HG03159 (cell line): ENCODE data around the gene TOPBP1.
"Not testable (repeated sequence)": the region's sequence is repeated elsewhere in the genome, so short reads cannot be mapped to it uniquely, and the experiment has no call there.

Experiments used
- ATAC-seq: cut with Tn5 transposase; IDR thresholded peaks from one replicate; pipeline ENCODE4 v1.9.1; 2021; ENCODE audit warnings: mild to moderate bottlenecking, moderate library complexity; ENCODE audit not compliant: unreplicated experiment

Gene TOPBP1

DNA sequence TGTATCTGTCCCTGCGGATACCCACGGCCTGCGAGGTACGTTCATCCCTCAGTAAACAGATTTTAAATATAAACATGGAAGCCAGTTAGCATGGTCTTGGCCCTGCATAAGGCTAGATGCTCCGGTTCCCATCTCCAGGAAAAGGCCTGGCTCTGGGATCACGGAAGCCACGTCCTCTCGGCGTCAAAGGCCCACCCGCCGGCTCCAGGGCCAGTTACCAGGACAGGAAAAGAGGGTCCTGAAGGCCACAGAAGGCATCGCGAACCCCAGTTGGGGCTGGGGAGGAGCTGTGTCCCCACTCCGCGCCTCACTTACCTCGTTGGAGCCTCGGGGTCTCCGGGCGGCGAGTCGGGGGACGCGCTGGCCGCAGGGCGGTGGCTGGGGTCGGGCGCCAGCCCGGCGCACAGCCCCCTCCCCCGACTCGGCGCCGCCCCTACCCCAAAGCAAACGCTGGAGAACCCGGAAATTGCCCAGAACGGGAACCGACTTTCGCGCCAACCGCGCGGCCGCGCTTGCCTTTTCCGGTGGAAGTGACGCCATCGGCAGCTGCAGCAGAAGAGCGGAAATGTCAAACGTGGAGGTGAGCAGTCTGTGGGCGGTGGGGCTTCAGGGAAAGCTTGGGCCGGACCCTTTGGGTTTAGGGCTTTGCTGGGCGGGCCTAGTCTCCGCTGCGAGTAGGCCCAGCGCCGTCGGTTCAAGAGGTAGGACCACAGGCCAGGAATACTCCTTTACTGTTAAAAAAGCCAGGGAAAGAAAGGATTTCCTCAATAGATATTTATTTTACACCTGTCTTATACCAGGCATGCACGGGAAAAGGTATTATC lies at the start of gene TOPBP1:
TOPBP1 (minus strand) TSS at position 488 of the 824 bp plus-strand sequence. CDS start 814 bp downstream, outside the sequence.
- ATAC-seq, result peak; percentile 87

DNA sequence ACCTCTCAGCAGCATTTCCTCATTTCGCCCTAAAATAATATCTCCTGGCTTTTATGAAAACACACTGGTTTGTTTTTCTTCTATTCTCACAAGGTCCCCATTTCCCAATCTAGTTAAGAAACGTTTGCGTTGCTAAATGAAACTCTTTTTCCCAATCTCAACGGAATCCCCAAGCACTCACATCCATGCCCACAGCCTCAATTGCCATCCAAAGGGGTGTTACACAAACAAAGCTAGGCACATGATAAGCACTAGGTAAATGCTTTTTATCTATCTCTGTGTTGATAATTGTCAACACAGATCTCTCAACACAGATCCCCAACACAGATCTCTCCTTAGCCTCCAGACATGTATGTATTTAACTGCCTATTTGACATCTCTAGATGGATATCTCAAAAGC lies 49.3 kb upstream of the TOPBP1 start:
- no peak for ATAC-seq

DNA sequence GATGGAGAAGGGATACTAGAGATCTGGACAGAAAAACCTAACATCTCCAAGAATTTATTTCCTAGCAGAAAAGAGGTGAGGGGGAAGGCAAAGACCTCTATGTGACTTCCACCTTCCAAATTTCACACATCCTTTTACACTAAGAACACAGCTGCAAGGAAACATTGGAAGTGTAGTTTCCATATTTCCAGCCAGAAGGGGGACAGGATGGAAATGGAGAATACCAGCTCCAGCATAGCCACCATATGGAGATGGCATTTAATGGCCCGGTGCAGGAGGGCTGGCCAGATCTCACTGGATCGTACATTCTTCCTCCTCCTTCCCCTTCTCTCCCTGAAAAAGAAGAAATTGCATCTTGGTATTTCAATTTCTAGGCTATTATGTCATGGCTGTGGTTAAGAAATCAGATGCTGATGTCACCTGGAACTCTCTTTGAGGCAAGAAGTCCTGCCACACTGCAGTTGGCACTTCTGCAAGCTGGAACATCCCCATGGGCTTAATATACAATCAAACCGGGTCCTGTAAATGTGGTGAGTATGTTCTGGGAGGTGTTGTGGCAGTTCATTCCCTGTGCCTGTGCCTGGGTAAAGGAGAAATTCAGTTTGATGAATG lies 47.5 kb upstream of the TOPBP1 start:
- ATAC-seq, result no peak

DNA sequence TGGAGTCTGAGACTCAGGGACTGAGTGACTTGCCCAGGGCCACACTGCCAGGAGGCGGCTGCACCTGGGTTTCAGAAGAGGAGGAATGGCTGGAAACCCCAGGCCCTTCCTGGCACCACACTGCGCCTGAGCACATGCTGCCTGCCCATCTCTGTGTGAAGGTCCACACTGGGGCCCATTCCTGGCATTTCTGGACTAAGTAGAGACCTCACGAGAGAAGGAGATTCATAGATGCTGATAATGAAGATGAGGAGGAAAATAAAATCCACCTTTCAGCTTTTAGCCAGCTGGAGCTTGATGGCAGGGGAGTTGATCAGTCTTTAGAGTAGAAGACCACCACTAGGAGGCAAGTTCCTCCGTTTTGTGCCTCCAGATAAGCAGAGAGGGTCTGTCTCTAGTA lies 44.3 kb upstream of the TOPBP1 start:
- ATAC-seq, result no peak

DNA sequence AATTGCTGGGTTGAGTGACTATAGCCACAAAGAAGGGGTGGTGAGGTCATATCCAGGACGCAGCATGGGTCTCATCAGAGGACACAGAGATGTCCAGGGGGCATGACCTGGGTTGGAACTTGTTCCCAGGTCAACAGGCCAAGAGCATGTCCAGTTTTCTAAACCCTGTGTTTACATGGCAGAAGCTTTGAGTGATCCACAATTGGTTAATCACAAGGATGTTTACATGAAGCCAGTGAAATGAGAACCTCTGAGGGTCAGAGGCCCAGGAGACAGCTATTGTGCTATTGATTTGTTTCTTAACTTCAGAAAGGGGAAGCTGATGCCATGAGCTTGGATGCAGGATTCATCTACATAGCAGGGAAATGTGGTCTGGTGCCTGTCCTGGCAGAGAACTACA lies 42.2 kb upstream of the TOPBP1 start:
- ATAC-seq, result no peak

DNA sequence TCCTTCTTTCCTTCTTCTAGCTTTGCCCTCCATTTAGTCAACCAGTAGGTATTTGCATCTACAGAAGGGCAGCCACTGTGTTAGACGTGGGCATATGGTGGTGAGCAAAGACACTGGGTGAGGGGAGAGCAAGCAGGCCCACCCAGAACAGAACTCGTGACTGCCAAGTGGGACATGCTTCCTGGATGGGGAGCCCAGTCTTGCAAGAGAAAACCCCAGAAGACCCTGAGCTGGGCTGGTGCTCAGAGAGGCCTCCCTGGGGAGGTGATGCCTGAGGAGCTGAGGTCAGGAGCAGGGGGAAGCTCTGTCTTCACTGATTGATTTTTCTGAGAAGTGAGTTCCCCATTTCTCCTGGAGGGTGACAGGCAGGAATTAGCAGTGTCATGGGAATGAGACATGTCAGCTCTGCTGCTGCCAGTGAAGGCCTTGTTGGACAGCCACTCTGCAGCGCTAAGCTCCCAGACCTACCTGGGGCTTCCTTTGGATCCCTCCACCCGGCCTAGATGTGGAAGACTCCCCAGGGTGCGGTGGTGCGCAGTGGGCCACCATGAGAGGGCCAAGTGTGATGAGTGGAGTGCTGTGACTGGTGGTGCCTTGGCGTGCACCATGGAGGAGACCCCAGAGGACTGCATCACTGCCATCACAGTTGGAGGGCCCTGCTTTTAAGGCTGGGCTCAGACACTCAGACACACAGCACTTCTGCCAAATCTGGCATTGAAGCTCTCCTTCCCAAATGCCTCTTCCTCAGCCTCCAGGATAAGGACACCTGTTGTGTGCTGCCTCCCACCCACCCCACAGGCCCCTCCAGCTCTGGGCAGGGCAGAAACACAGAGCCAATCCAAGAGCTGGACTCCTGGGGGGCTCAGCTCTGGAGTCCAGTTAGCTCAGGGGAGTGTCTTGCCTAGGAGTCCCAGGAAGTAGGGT lies 40.0 kb upstream of the TOPBP1 start:
- ATAC-seq, result no peak

DNA sequence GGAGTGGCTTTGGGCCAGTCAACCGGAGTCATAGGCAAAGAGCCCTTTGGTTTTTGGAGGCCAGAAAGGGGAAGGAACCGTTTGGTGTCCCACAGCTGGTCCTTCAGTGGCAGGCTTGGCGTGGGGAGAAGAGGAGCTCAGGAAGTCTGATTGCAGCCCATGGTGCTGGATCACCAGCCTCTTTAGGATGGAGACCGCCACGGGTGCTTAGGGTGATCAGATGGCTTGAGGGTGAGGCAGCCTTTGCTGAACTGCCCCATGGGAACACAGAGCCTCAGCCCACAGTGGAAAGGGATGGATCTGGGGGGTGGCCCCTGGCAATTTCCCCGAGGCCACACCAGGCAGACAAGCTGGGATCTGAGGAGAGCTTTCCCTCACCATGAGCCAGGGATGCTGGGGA lies 38.6 kb upstream of the TOPBP1 start:
- no peak for ATAC-seq

DNA sequence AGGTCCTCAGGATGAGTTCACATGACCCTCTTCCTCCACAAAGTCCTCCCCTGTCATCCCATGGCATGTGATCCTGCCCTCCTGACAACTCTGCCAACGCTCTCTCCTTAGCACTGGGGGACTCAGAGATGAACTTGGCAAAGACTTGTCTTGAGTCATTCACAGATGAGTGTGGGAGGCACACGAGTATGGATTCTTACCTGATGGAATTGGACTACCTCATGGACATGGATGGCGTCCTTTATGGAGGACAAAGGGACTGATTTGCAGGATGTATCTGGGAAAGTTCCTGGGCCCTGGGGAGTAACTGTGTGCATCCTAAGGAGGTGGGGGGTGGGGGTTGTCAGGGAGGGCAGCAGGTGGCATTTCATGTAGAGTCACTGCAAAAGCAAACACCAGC lies 38.2 kb upstream of the TOPBP1 start:
- ATAC-seq, result no peak

DNA sequence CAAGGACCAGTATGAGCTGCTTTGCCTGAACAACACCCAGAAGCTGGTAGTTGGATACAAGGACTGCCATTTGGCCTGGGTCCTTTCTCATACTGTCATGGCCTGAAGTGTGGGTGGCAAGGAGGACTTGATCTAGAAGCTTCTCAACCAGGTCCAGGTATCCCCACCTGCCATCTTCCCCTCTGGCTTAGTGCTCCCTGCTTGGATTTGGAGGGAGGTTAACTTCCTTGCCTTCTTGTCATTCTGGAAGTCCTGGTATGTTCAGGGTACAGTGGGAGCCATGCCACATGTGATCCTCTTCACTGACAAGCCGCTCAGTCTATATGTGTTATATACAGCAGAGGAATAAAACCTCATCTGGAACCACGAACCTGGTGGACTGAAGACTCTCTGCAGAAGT lies 37.7 kb upstream of the TOPBP1 start:
- ATAC-seq, result no peak

DNA sequence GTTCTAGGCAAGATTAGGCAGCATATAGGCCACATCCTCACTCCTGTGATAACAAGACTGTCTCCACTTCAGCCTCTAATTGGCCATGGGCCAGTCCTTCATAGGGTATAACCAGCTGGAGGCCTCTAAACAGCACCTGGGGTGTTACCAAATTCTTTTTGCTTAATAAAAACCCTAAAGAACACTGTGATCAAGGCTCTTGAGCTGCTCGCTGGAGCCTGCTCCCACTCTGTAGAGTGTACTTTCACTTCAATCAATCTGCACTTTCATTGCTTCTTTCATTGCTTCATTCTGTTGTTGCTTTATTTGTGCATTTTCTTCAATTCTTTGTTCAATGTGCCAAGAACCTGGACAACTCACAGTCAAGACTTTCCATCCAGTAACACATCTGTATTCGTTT lies 36.2 kb upstream of the TOPBP1 start:
- no peak for ATAC-seq

DNA sequence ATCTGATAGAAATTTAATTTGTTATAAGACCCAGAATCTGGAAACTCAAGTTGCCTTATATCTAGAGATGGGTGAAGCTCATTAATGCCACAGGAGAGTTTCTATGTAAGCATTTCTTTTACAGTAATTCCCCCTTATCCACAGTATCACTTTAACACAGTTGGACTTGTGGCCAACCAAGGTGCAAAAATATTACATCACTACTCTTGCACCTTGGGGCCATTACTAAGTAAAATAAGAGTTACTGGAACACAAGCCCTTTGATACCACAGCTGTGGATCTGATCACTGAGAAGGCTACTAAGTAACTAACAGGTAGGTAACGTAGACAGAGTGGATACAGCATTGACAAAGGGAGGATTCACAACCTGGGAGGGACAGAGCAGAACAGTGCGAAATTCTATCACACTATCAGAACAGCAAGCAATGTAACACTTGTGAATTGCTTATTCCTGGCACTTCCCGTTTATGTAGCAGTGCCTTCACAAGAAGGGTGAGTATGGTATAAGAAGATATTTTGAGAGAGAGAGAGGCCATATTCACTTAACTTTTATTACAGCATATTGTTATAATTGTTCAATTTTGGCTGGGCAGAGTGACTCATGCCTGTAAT lies 33.9 kb upstream of the TOPBP1 start:
- no peak for ATAC-seq

DNA sequence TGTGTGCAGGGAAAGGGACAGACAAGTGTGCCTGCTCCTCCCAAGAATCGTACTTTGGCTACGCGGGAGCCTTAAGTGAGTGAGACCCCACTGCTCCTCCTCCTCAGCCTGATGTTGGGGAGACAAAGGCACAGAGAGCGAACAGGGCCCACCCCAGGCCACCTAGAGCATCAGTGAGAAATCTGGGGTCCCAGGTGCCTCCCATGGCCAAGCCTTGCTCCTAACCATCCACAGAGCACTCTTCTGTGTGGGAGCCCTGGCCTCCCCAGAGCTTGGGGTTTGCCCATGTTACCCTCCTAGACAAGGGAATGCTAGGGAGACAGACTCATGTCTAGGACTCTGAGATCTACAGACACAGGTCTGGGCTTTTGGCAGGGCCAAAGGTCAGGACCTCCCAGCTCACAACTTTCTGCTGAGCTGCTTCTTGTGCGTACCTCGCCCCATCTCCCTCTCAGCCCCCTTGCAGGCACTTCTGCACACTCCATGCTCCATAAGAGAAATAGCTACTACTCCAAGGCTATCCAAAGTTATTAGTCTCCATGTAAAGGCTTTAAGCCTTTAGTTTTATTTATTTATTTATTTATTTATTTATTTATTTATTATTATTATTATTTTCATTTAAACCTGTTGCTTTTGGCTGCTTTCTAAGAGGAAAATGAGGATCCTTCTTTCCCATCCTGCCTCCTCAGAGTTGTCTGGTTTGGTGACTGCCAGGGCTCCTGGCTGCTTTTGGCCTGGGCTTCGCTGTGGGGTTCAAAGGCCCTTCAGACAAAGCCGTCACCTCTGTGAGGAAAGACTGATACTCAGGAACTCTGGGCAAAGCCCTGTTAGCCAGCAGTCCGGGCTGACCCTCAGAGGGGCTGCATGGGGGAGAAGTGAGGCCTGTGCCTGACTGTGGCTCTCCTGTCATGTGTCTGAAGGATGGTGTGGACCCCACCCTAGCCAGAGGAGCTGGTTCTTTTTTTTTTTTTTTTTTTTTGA lies 32.8 kb upstream of the TOPBP1 start:
- ATAC-seq, result no peak

DNA sequence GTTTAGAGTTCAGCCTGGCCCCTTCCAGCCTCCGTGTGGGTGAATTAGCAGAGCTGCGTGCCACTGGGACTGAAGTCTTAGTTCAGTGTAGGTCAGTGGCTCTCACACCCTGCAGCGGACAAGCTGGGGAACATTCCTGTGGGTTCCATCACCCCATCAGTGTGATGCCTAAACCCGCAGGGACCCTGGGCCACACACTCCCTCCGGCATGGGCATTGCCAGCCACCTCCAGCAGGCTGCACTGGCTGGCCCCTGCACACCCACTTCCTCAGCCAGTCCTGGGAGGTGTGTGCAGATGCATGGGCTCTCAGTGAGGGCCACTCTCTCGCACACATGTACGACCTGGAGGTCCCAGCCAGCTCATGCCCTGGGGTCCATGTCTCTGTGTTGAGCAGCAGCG lies 32.1 kb upstream of the TOPBP1 start:
- ATAC-seq, result no peak

DNA sequence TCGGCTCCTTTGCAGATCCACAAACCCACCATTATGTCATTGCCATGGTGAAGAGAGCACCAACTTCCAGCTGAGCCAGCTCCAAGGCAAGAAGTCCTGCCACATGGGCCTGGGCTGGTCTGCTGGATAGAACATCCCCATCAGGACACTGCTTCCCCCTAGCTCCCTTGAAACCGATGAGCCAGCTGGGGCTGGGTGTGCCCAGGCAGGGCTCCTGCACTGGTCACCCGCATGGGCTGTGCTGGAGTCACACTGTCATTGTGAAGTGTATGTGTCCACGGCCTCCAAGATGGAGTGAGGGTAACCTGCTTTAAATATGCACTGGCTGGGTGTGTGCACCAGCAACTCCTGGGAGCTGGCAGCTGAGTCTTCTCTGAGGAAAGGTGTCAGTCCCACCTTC lies 31.0 kb upstream of the TOPBP1 start:
- ATAC-seq, result no peak

DNA sequence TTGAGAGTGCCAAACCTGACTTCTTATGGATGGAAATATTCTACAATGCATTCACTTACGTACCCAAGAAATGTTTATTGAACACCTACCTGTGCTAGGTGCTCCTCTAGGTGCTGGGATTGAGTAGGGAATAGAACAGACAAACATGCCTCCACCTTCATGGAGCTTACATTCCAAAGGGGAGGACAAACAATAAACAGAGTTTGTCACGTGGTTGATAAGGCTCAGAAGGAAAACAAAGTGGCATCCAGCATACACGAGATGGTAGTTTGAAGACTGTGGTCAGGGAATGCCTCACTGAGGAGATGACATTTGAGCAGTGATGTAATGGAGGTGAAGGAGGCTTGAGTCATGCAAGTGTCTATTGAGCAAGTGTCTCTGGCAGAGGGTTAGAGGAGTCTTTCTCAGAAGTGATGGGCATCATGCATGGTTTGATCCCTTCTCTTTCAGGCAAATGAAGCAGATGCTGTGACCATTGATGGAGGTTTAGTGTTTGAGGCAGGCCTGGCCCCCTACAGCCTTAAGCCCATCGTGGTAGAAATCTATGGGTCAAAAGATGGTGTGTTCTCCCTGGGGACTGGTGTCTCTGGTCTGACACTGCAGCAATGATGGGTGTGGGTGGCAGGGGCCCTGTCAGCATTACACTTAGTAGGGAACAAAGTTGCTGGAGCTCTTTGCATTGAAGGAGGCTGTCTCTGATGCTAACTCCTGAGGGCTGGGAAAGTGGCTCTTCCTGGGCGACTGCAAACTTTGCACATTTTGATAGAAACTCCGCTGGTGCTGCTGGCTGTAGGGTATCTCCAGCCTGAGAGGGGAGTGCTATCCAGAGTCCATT lies 29.7 kb upstream of the TOPBP1 start:
- ATAC-seq, result no peak

DNA sequence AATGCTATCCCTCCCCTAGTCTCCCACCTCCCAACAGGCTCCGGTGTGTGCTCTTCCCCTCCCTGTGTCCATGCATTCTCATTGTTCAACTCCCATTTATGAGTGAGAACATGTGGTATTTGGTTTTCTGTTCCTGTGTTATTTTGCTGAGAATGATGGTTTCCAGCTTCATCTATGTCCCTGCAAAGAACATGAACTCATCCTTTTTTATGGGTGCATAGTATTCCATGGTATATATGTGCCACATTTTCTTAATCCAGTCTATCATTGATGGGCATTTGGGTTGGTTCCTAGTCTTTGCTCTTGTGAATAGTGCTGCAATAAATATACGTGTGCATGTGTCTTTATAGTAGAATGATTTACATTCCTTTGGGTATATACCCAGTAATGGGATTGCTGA lies 16.3 kb upstream of the TOPBP1 start:
- not testable (repeated sequence) for ATAC-seq

DNA sequence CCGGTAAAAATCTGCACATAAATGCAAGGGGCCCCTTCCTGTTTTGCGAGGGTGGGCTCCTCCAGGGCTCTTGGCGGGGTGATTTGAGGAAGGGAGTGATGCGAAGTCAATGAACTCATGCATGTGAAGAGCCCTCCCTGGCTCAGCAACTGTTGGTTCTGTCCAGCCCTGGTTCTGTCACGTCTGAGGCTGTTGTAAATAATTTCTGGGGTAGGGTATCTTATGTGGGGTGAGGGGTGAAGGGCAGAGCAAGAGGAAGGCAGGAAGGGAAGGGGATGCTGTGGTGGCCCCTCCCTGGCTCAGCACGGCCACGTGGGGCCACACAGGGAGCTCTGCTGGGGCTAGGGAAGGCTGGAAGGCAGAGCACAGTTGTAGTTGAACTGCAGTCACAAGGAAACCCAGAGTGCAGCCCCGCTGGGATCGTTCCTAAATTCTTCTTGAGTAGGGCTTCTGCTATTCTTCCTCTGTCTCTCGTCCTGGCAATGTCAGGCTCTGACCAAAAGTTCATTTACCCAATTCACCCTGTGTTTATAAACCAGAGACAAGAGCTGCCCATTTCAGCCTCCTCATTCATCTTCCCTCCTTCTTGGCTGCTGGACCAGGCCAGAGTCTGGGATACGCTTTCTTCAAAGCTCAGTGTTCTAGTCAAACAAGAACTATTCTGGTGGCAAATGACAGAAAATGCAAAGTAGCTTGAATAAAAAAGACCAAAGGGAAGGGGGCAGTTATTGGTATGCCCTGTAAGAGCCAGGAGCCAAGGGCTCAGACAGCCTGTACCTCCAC lies 14.8 kb upstream of the TOPBP1 start:
- ATAC-seq, result no peak

DNA sequence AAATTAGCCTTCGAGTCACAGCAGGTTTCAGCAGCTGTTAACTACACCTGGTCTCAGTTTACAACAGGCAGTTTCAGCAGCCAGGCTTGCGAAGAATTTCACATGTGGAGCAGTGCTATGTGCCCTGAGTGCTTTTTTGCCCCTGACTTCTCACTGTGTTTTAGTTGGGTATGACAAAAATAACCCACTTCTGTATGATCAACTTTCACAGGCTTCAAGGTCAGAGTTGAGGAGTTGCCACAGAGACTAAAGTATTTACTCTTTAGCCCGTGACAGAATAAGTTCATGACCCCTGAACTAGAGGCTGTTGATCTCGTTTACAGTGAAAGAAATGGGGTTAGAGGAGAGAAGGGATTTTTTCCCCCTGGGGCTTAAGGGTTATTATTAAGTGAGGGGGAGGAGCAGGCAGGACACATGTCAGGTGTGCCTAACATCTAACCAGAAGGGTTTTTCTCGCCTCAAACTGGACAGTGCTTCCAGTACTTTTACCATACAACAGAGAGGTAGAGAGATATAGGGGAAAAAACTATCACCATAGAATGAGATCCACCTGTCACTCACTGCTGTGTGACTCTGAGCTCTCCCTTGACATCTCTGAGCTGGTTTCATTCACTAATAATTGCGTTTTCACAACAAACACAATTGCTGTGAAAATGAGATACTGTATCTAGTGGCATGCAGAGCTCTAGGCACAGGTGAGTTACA lies 14.0 kb upstream of the TOPBP1 start:
- ATAC-seq, result peak; percentile 63
